Measurements from ENCODE around the gene LRRC3B.

DNA sequence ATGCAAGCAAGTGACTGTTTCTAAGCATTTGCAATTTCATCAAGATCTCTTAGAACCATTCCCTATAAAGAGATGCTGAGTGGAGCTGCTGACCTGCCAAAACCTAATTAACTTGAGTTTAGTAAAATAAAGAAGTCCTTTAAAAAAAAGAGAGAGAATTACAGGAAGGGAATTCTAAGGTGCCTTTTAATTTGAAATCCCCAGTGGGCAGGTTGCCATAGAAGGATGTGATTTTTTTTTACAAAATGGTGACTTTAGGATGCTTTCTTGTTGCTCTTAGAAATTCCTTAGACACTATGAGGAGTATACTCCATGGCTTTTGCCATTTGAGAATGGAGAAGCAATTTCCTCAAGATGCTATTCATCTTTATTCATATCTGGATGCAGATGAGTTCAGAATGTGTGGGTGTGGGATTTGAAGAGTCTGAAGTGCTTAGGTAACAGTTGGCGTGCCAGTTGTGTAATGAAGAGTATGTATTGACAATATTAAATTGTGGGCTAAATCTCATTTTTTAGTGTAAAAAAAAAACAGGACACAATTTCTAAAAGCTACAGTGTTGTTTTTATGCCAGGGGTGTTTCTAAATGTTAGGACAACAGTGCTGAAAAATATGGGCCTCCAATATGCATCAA is 13.6 kb downstream of the LRRC3B start:
- TF ChIP-seq, protein P1, sequence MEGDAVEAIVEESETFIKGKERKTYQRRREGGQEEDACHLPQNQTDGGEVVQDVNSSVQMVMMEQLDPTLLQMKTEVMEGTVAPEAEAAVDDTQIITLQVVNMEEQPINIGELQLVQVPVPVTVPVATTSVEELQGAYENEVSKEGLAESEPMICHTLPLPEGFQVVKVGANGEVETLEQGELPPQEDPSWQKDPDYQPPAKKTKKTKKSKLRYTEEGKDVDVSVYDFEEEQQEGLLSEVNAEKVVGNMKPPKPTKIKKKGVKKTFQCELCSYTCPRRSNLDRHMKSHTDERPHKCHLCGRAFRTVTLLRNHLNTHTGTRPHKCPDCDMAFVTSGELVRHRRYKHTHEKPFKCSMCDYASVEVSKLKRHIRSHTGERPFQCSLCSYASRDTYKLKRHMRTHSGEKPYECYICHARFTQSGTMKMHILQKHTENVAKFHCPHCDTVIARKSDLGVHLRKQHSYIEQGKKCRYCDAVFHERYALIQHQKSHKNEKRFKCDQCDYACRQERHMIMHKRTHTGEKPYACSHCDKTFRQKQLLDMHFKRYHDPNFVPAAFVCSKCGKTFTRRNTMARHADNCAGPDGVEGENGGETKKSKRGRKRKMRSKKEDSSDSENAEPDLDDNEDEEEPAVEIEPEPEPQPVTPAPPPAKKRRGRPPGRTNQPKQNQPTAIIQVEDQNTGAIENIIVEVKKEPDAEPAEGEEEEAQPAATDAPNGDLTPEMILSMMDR (IDR thresholded peaks at IDR 0.05) = no peak
- TF ChIP-seq POLR2AphosphoS5 (IDR thresholded peaks at IDR 0.05) (no peak), POLR2A (IDR thresholded peaks at IDR 0.05) (no peak)
